Natural killer cell (primary cell): ENCODE results near the gene ISL2. TPM values are rescaled to one million over a fixed set of nuclear protein-coding genes. Genes with fewer than 3 reads are reported as not detected.

Source experiments
- ATAC-seq, 3 donors: fragments of 150-1000 bp in 2 of 3; fragments of 200-7000 bp in 1 of 3; cut with Tn5 transposase; 1 replicate in 1 of 3; 2 replicates in 2 of 3; pipeline ENCODE4 v1.10.0; 2021; ENCODE audit warnings: mild to moderate bottlenecking in 2 of 3, moderate library complexity in 2 of 3
- DNase-seq, 2 donors: peaks; one replicate each; pipeline versions ENCODE4 v3.0.0 to v3.0.0-alpha.2; 2013 to 2021; ENCODE audit warnings: mixed read lengths in 1 of 2
- H3K27ac ChIP-seq: one replicate; pipeline ENCODE4 v1.5.1; 2013; ENCODE audit warnings: mild to moderate bottlenecking, low read length
- H3K27me3 ChIP-seq: one replicate; pipeline ENCODE4 v1.6.1; 2013; ENCODE audit warnings: low read length; ENCODE audit not compliant: control insufficient read depth, insufficient read depth
- H3K36me3 ChIP-seq: one replicate; pipeline ENCODE4 v1.6.1; 2013; ENCODE audit warnings: low read length; ENCODE audit not compliant: control insufficient read depth, insufficient read depth
- H3K4me1 ChIP-seq: one replicate; pipeline ENCODE4 v1.6.1; 2013; ENCODE audit warnings: low read length; ENCODE audit not compliant: control insufficient read depth, insufficient read depth
- H3K4me3 ChIP-seq: one replicate; pipeline ENCODE4 v1.5.1; 2013; ENCODE audit warnings: low read length
- H3K9me3 ChIP-seq: one replicate; pipeline ENCODE4 v1.6.1; 2013; ENCODE audit warnings: low read length; ENCODE audit not compliant: control insufficient read depth, insufficient read depth
- H3K27ac Mint-ChIP-seq, 2 donors: one replicate each; pipeline ENCODE4 v1.8.0; 2022; ENCODE audit warnings: mild to moderate bottlenecking in 2 of 2, mixed read lengths in 2 of 2, moderate library complexity in 1 of 2
- H3K27me3 Mint-ChIP-seq, 2 donors: one replicate each; pipeline ENCODE4 v1.8.0; 2022; ENCODE audit warnings: low read depth in 2 of 2, mixed read lengths in 2 of 2
- H3K36me3 Mint-ChIP-seq: one replicate; pipeline ENCODE4 v1.8.0; 2022; ENCODE audit warnings: mixed read lengths
- H3K4me1 Mint-ChIP-seq, 2 donors: one replicate each; pipeline ENCODE4 v1.8.0; 2022; ENCODE audit warnings: mixed read lengths in 2 of 2
- H3K4me3 Mint-ChIP-seq: one replicate; pipeline ENCODE4 v1.8.0; 2022; ENCODE audit warnings: mild to moderate bottlenecking, moderate library complexity, mixed read lengths
- H3K9me3 Mint-ChIP-seq, 2 donors: one replicate each; pipeline ENCODE4 v1.8.0; 2022; ENCODE audit warnings: mixed read lengths in 2 of 2
- CTCF ChIP-seq: fragments of 200-600 bp; IDR thresholded peaks from one replicate; pipeline ENCODE4 v1.8.0; 2022; ENCODE audit warnings: antibody characterized with exemption
- WGBS: methylation state at CpG from one replicate; pipeline ENCODE4 v1.1.7; 2013; ENCODE audit warnings: missing lambda C conversion rate; ENCODE audit not compliant: insufficient coverage; 5-methylcytosine and 5-hydroxymethylcytosine counted together
- intact Hi-C: fragments of 100-400 bp; cut with micrococcal nuclease; formaldehyde crosslinking; loops from one replicate; pipeline ENCODE4 v1.14.2; 2022
- total RNA-seq, 4 donors: library from RNA; stranded (reverse); fragments of 120-200 nt in 1 of 4; gene quantifications; one replicate each; pipeline versions ENCODE4 v1.2.3 to v1.2.4, GENCODE V29; 2013 to 2022

ISL2 gene
- total RNA-seq, 3 donors from 2014 or later (not counting 1 experiment from before 2014, with no cell fraction given) = not detected

GRCh38 chr15:76333720-76334437 is 2.7 kb upstream of the ISL2 start:
- peak in 1 of 2 donors; percentile 18 for DNase-seq
- H3K27me3 Mint-ChIP-seq = peaks cover 71 to 73% of the 10 kb centered on the region in 2 donors

GRCh38 chr15:76334438-76335306 is 1.9 kb upstream of the ISL2 start:
- no peak overlapping the region for H3K27ac Mint-ChIP-seq
- H3K4me1 Mint-ChIP-seq = peaks cover 38 to 47% of the 10 kb centered on the region in 2 donors
- DNase-seq (no peak), ATAC-seq (no peak)
- intact Hi-C loops = loop anchor here (2.0 kb wide), 1 partner anchor 100 kb away; no protein-coding TSS in a partner anchor
- no peak for TF ChIP-seq CTCF
- Histone ChIP-seq H3K4me3 (no peak overlapping the region), H3K4me1 (peaks cover 49% of the 10 kb centered on the region), H3K27me3 (peaks cover 48% of the 10 kb centered on the region), H3K9me3 (no peaks in the 10 kb centered on the region), H3K36me3 (no peaks in the 10 kb centered on the region), H3K27ac (no peak overlapping the region)
- H3K36me3 Mint-ChIP-seq = no peaks in the 10 kb centered on the region
- peak overlapping the region; percentile 84 for H3K4me3 Mint-ChIP-seq
- no peaks in the 10 kb centered on the region for H3K9me3 Mint-ChIP-seq
- peaks cover 72 to 73% of the 10 kb centered on the region in 2 donors for H3K27me3 Mint-ChIP-seq
- WGBS = 30% methylated on average over 44 of the region's 44 CpGs

More at GRCh38 chr15:76333720-76334437, 2.7 kb upstream of the ISL2 start:
- Histone ChIP-seq H3K36me3 (no peaks in the 10 kb centered on the region), H3K4me3 (no peak overlapping the region), H3K4me1 (peaks cover 42% of the 10 kb centered on the region), H3K27ac (no peak overlapping the region), H3K27me3 (peaks cover 44% of the 10 kb centered on the region), H3K9me3 (no peaks in the 10 kb centered on the region)
- intact Hi-C loops = loop anchor here (2.0 kb wide), 1 partner anchor 99 kb away; no protein-coding TSS in a partner anchor
- H3K27ac Mint-ChIP-seq = no peak overlapping the region
- H3K4me1 Mint-ChIP-seq = peaks cover 32 to 40% of the 10 kb centered on the region in 2 donors
- no peaks in the 10 kb centered on the region for H3K36me3 Mint-ChIP-seq
- no peaks in the 10 kb centered on the region for H3K9me3 Mint-ChIP-seq
- TF ChIP-seq CTCF = no peak
- peak overlapping the region; percentile 7 for H3K4me3 Mint-ChIP-seq
- 53% methylated on average over 9 of the region's 9 CpGs for WGBS
- ATAC-seq = no peak

- Histone ChIP-seq H3K4me1 (peaks cover 58% of the 10 kb centered on the region), H3K36me3 (no peaks in the 10 kb centered on the region), H3K27ac (no peak overlapping the region), H3K4me3 (peak overlapping the region; percentile 3), H3K27me3 (peaks cover 55% of the 10 kb centered on the region), H3K9me3 (no peaks in the 10 kb centered on the region)
- peak overlapping the region; percentile 84 for H3K4me3 Mint-ChIP-seq
- no peak overlapping the region for H3K27ac Mint-ChIP-seq
- DNase-seq = peak in 1 of 2 donors; percentile 44
- no peaks in the 10 kb centered on the region for H3K9me3 Mint-ChIP-seq
- intact Hi-C loops = loop anchor here (2.0 kb wide), 1 partner anchor 101 kb away; no protein-coding TSS in a partner anchor
- peaks cover 47 to 55% of the 10 kb centered on the region in 2 donors for H3K4me1 Mint-ChIP-seq
- WGBS = 6% methylated on average over 32 of the region's 39 CpGs
- H3K36me3 Mint-ChIP-seq = no peaks in the 10 kb centered on the region
- H3K27me3 Mint-ChIP-seq = peaks cover 71 to 72% of the 10 kb centered on the region in 2 donors
- ATAC-seq = peak in 1 of 3 donors; percentile 32
- TF ChIP-seq CTCF = no peak
These were observed 993 bp upstream of the ISL2 start for GRCh38 chr15:76335307-76336253.
